HFF-Myc (cell line): Measurements from ENCODE around the gene JAZF1.

Experiments
- DNase-seq: peaks from one replicate; pipeline ENCODE4 v3.0.0-alpha.2; 2011; ENCODE audit warnings: low read depth; ENCODE audit errors: extremely low read depth
- H3K4me3 ChIP-seq: replicated peaks from 2 replicates; pipeline ENCODE4 v1.5.1; 2011; ENCODE audit warnings: low read depth, mild to moderate bottlenecking, control low read depth, low read length
- CTCF ChIP-seq: IDR thresholded peaks from 2 replicates; pipeline ENCODE4 v1.5.1; 2012; ENCODE audit warnings: mild to moderate bottlenecking, low read depth, low read length, control low read depth; ENCODE audit errors: missing control alignments

Gene JAZF1

GRCh38 chr7:28062197-28062991, 118.2 kb downstream of the JAZF1 start:
- DNase-seq: no peak
- H3K4me3 ChIP-seq: no peak overlapping the region
- peak; percentile 88 for TF ChIP-seq CTCF

GRCh38 chr7:28061824-28062196, 118.8 kb downstream of the JAZF1 start:
- no peak for TF ChIP-seq CTCF
- no peak overlapping the region for H3K4me3 ChIP-seq
- DNase-seq: no peak

GRCh38 chr7:28060371-28060950, 120.1 kb downstream of the JAZF1 start:
- no peak for DNase-seq
- H3K4me3 ChIP-seq: no peak overlapping the region
- no peak for TF ChIP-seq CTCF

GRCh38 chr7:28055161-28055544, 125.4 kb downstream of the JAZF1 start:
- TF ChIP-seq CTCF: no peak
- H3K4me3 ChIP-seq: no peak overlapping the region
- DNase-seq: no peak

- no peak overlapping the region for H3K4me3 ChIP-seq
- no peak for DNase-seq
- TF ChIP-seq CTCF: no peak
Observed at GRCh38 chr7:28054531-28055160, 125.9 kb downstream of the JAZF1 start.

- no peak for DNase-seq
- TF ChIP-seq CTCF: no peak
- H3K4me3 ChIP-seq: no peak overlapping the region
Observed at GRCh38 chr7:28052933-28053332, 127.7 kb downstream of the JAZF1 start.

GRCh38 chr7:28048694-28049093, 131.9 kb downstream of the JAZF1 start:
- DNase-seq: no peak
- no peak overlapping the region for H3K4me3 ChIP-seq
- TF ChIP-seq CTCF: no peak
